Mesodermal cell (in vitro differentiated cells): ENCODE measurements around the gene HSPA2.
"Not testable (repeated sequence)": the region's sequence is repeated elsewhere in the genome, so short reads cannot be mapped to it uniquely, and the experiment has no call there.

ENCODE experiments used
- H3K27ac ChIP-seq: 2 replicates; pipeline ENCODE4 v1.7.0; 2013; ENCODE audit warnings: mild to moderate bottlenecking, low read depth, low read length, moderate library complexity; ENCODE audit not compliant: severe bottlenecking
- H3K36me3 ChIP-seq: 2 replicates; pipeline ENCODE4 v1.7.1; 2013; ENCODE audit warnings: mild to moderate bottlenecking, low read length, moderate library complexity; ENCODE audit not compliant: control insufficient read depth, insufficient read depth
- H3K4me1 ChIP-seq: one replicate; pipeline ENCODE4 v1.7.1; 2013; ENCODE audit warnings: mild to moderate bottlenecking, low read length; ENCODE audit not compliant: insufficient read depth, control insufficient read depth, poor library complexity, severe bottlenecking
- H3K4me3 ChIP-seq: 2 replicates; pipeline ENCODE4 v1.7.0; 2013; ENCODE audit warnings: low read length, control low read depth, mild to moderate bottlenecking; ENCODE audit not compliant: insufficient read depth, poor library complexity, severe bottlenecking; ENCODE audit errors: extremely low read depth
- H3K9me3 ChIP-seq: 2 replicates; pipeline ENCODE4 v1.7.1; 2013; ENCODE audit warnings: mild to moderate bottlenecking, low read length, moderate library complexity; ENCODE audit not compliant: control insufficient read depth
- WGBS, 2 experiments: methylation state at CpG; one replicate each; pipeline ENCODE4 v1.1.5; 2013; ENCODE audit warnings: missing lambda C conversion rate in 2 of 2; ENCODE audit not compliant: insufficient coverage in 2 of 2; 5-methylcytosine and 5-hydroxymethylcytosine counted together

Gene HSPA2

GRCh38 chr14:64563696-64564095 is 23.2 kb downstream of the HSPA2 start:
- no peaks in the 10 kb centered on the region for H3K9me3 ChIP-seq
- H3K4me1 ChIP-seq: peaks cover 20% of the 10 kb centered on the region
- WGBS, 2 experiments: 97 to 100% methylated on average over 2 to 4 of the region's 6 CpGs
- no peaks in the 10 kb centered on the region for H3K36me3 ChIP-seq
- H3K4me3 ChIP-seq: no peak overlapping the region
- no peak overlapping the region for H3K27ac ChIP-seq

DNA sequence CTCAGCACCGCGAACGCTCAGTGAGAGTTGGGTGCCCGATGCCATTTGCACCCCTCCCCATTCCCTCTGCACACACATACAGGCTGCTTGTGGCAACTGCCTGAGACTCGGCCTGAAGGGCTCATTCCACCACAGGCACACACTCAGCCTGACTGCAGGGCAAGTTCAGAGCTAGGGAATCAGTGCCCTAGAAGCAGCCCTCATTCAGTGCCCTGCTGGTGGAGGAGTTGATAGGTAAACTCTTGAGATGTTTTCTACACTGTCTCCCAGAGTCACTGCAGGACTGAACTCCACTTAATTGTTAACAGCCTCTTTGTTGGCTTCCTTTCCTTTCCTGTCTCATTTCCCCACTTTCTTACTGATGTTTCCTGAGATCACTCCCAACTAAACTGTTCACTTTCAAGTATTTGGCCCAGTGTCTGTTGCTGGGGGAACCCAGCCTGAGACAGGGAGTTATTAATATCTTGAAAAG is 26.1 kb downstream of the HSPA2 start:
- no CpG with 5 or more reads among the region's 5 CpGs for WGBS, 2 experiments
- Histone ChIP-seq H3K9me3 (no peaks in the 10 kb centered on the region), H3K36me3 (no peaks in the 10 kb centered on the region), H3K4me1 (peaks cover 27% of the 10 kb centered on the region), H3K27ac (peak overlapping the region; percentile 60), H3K4me3 (no peak overlapping the region)

GRCh38 chr14:64569138-64569631 is 28.6 kb downstream of the HSPA2 start:
- Histone ChIP-seq H3K4me3 (no peak overlapping the region), H3K9me3 (no peaks in the 10 kb centered on the region), H3K4me1 (peaks cover 27% of the 10 kb centered on the region), H3K36me3 (no peaks in the 10 kb centered on the region), H3K27ac (peak overlapping the region; percentile 83)
- 0 to 43% methylated on average over 2 to 3 of the region's 3 CpGs for WGBS, 2 experiments

DNA sequence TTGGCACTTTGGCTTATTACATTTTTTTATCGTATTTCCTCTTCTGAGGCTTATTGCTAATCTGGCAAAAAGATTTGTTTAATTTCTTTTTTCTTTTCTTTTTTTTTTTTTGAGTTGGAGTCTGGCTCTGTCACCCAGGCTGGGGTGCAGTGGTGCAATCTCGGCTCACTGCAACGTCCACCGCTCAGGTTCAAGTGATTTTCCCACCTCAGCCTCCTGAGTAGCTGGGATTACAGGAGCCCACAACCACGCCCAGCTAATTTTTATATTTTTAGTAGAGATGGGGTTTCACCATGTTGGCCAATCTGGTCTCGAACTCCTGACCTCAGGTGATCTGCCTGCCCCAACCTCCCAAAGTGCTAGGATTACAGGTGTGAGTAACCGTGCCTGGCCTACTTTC is 29.1 kb downstream of the HSPA2 start:
- not testable (repeated sequence) for H3K36me3 ChIP-seq, H3K4me3 ChIP-seq, H3K9me3 ChIP-seq
- peak overlapping the region; percentile 83 for H3K27ac ChIP-seq
- WGBS, 2 experiments: 100% methylated on average over 2 of the region's 7 CpGs; no CpG with 5 or more reads in 1 of the 2 experiments
- peaks cover 25% of the 10 kb centered on the region for H3K4me1 ChIP-seq

DNA sequence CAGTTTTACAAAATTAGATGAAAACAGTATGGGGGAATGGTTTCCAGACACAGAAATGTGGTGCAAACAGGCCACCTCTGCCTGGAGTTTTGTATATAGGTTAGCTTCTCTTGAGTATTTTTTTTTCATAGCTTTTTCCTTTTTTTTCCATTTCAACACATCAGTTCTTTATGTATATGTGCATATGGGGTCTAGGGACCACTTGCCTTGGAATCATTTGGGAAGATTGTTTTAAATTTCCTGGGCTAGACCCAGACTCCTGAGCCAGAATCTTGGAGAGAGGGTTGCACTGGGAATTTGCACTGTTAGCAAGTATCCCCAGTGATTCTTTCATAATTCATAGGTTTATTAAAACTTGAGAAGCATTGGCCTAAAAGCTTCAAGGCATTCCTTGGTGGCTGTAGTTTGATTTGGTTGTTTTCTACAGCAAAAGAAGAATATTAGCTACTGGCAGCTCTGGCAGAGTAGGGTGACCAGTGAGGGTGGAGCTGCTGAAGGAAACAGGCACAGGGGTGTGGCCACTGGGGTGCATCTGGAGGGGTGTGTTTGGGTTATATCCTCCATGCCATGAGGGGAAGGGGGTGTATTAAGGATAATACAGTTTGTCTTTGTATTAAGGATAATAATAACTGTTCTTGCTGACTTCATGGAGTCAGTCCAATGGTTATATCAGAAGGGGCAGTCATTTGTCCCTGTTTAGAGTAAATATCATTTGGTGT is 32.0 kb downstream of the HSPA2 start:
- peaks cover 12% of the 10 kb centered on the region for H3K4me1 ChIP-seq
- H3K4me3 ChIP-seq: no peak overlapping the region
- no peak overlapping the region for H3K27ac ChIP-seq
- no peaks in the 10 kb centered on the region for H3K36me3 ChIP-seq
- H3K9me3 ChIP-seq: no peaks in the 10 kb centered on the region

DNA sequence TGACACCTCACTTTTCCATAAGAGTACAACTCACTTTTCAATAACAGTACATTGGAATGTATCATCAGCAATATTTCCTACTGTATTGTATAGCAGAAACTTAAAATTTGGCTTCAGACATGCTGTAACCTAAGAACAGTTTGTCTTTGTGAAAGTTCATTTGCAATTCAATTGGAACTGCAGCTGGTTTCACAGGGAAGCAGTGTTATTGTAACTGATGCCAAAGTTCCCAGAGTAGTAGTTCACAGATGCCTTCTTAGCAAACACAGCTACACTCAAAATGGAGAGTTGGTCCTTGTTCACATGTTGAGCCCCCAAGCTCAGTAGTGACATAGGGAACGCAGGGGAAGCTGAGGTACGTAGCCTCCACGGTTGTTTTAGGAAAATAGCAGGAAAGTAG is 32.6 kb downstream of the HSPA2 start:
- Histone ChIP-seq H3K27ac (no peak overlapping the region), H3K4me3 (no peak overlapping the region), H3K36me3 (no peaks in the 10 kb centered on the region), H3K4me1 (peaks cover 11% of the 10 kb centered on the region), H3K9me3 (no peaks in the 10 kb centered on the region)
- WGBS, 2 experiments: 57 to 61% methylated on average over 2 to 3 of the region's 3 CpGs

- H3K36me3 ChIP-seq: no peaks in the 10 kb centered on the region
- H3K4me1 ChIP-seq: peaks cover 3% of the 10 kb centered on the region
- no peak overlapping the region for H3K27ac ChIP-seq
- H3K4me3 ChIP-seq: no peak overlapping the region
- 92 to 94% methylated on average over 1 to 5 of the region's 6 CpGs for WGBS, 2 experiments
- no peaks in the 10 kb centered on the region for H3K9me3 ChIP-seq
Measured at GRCh38 chr14:64574371-64575107, 34.0 kb downstream of the HSPA2 start.

DNA sequence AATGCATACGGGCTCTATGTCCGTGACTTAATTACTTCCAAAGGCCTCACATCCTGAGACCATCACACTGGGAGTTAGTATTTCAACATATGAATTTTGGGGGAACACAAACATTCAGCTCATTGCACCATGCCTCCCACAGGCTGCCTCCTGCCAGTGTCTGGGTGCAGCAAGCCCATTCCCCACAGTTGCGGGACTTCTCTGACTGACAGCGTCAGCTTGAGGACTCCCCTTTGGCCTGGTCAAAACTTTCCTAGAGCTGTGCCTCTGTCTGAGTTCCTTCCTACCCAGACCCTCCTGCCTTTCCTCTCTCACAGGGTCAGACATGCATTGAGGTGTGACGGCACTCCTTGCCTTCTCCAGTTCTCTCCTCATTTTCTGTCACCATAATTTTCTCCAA is 36.7 kb downstream of the HSPA2 start:
- Histone ChIP-seq H3K27ac (no peak overlapping the region), H3K9me3 (no peaks in the 10 kb centered on the region), H3K4me3 (no peak overlapping the region), H3K36me3 (no peaks in the 10 kb centered on the region), H3K4me1 (peaks cover 19% of the 10 kb centered on the region)
- 95 to 98% methylated on average over 3 to 5 of the region's 5 CpGs for WGBS, 2 experiments

DNA sequence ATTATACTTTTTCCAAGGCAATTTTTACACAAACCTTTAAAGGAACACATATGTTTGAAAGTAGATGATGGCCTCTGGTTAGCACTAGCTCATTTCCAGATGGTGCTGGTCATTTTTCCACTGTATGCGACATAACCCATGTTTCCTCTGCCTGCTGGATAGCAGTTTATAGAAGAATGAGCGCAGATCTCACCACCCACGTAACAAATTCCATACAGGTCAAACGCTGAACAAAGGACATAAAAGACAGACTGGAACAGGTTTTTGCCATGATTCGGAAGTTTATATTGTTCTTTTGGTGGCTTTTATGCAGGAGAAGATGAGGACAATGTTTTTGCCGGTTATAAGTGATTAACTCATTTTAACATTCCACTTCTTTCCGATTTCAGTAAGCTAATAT is 39.9 kb downstream of the HSPA2 start:
- H3K4me3 ChIP-seq: no peak overlapping the region
- no peaks in the 10 kb centered on the region for H3K36me3 ChIP-seq
- WGBS, 2 experiments: 80 to 86% methylated on average over 1 to 2 of the region's 7 CpGs
- peaks cover 20% of the 10 kb centered on the region for H3K4me1 ChIP-seq
- H3K27ac ChIP-seq: peak overlapping the region; percentile 74
- no peaks in the 10 kb centered on the region for H3K9me3 ChIP-seq

- peak overlapping the region; percentile 74 for H3K27ac ChIP-seq
- H3K9me3 ChIP-seq: no peaks in the 10 kb centered on the region
- H3K4me1 ChIP-seq: peaks cover 20% of the 10 kb centered on the region
- no peak overlapping the region for H3K4me3 ChIP-seq
- H3K36me3 ChIP-seq: no peaks in the 10 kb centered on the region
- WGBS, 2 experiments: no CpG with 5 or more reads among the region's 2 CpGs
Measured at GRCh38 chr14:64581363-64581762, 40.8 kb downstream of the HSPA2 start.

- no peaks in the 10 kb centered on the region for H3K36me3 ChIP-seq
- peak overlapping the region; percentile 74 for H3K27ac ChIP-seq
- H3K4me1 ChIP-seq: peaks cover 20% of the 10 kb centered on the region
- WGBS, 2 experiments: 55 to 56% methylated on average over 1 of the region's 5 CpGs
- H3K9me3 ChIP-seq: no peaks in the 10 kb centered on the region
- H3K4me3 ChIP-seq: no peak overlapping the region
Measured at GRCh38 chr14:64581817-64582216, 41.3 kb downstream of the HSPA2 start.
